ENCODE measurements around the gene FAM118B.
"Not testable (repeated sequence)": the region's sequence is repeated elsewhere in the genome, so short reads cannot be mapped to it uniquely, and the experiment has no call there.

Gene FAM118B

GRCh38 chr11:126246636-126247035, 35.1 kb downstream of the FAM118B start:
- no peaks in the 10 kb centered on the region for H3F3A ChIP-seq (ENCODE audit: insufficient read depth)
- no peaks in the 10 kb centered on the region for H3K9me3 ChIP-seq (ENCODE audit: insufficient read depth, low read length)
- no peak overlapping the region for H3K27ac ChIP-seq (ENCODE audit: low read depth, low read length)
- no peak overlapping the region for H3K4me2 ChIP-seq (ENCODE audit: low read depth, low read length, poor library complexity, severe bottlenecking)
- no peak overlapping the region for H2AFZ ChIP-seq (ENCODE audit: low read depth, low read length, severe bottlenecking)
- TF ChIP-seq, protein P1, sequence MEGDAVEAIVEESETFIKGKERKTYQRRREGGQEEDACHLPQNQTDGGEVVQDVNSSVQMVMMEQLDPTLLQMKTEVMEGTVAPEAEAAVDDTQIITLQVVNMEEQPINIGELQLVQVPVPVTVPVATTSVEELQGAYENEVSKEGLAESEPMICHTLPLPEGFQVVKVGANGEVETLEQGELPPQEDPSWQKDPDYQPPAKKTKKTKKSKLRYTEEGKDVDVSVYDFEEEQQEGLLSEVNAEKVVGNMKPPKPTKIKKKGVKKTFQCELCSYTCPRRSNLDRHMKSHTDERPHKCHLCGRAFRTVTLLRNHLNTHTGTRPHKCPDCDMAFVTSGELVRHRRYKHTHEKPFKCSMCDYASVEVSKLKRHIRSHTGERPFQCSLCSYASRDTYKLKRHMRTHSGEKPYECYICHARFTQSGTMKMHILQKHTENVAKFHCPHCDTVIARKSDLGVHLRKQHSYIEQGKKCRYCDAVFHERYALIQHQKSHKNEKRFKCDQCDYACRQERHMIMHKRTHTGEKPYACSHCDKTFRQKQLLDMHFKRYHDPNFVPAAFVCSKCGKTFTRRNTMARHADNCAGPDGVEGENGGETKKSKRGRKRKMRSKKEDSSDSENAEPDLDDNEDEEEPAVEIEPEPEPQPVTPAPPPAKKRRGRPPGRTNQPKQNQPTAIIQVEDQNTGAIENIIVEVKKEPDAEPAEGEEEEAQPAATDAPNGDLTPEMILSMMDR (IDR thresholded peaks at IDR 0.05; ENCODE audit: insufficient read depth, low read length, poor library complexity, severe bottlenecking) = no peak
- TF ChIP-seq EZH2phosphoT487 (conservative IDR thresholded peaks at IDR 0.05; ENCODE audit: low read length) = no peak
- no peaks in the 10 kb centered on the region for H3K79me2 ChIP-seq (ENCODE audit: insufficient read depth, low read length)
- no peaks in the 10 kb centered on the region for H3K27me3 ChIP-seq (ENCODE audit: low read length)
- H3K9me2 ChIP-seq (replicated peaks; ENCODE audit: insufficient read depth, low read length) = no peaks in the 10 kb centered on the region
- H4K20me1 ChIP-seq (ENCODE audit: low read depth, low read length) = no peaks in the 10 kb centered on the region
- no peaks in the 10 kb centered on the region for H3K36me3 ChIP-seq (ENCODE audit: low read length)
- no peak overlapping the region for H3K4me3 ChIP-seq (ENCODE audit: insufficient read depth, low read length, poor library complexity, severe bottlenecking)
- H3K9ac ChIP-seq (ENCODE audit: low read length) = no peak overlapping the region

- Histone ChIP-seq H3K27ac (ENCODE audit: low read depth, low read length) (no peak overlapping the region), H3K4me2 (ENCODE audit: low read depth, low read length, poor library complexity, severe bottlenecking) (no peak overlapping the region), H3F3A (ENCODE audit: insufficient read depth) (no peaks in the 10 kb centered on the region), H3K79me2 (ENCODE audit: insufficient read depth, low read length) (no peaks in the 10 kb centered on the region), H3K9me2 (replicated peaks; ENCODE audit: insufficient read depth, low read length) (no peaks in the 10 kb centered on the region), H3K9ac (ENCODE audit: low read length) (no peak overlapping the region), H3K36me3 (ENCODE audit: low read length) (no peaks in the 10 kb centered on the region), H3K9me3 (ENCODE audit: insufficient read depth, low read length) (no peaks in the 10 kb centered on the region), H2AFZ (ENCODE audit: low read depth, low read length, severe bottlenecking) (no peak overlapping the region), H3K27me3 (ENCODE audit: low read length) (no peaks in the 10 kb centered on the region), H3K4me3 (ENCODE audit: insufficient read depth, low read length, poor library complexity, severe bottlenecking) (no peak overlapping the region), H4K20me1 (ENCODE audit: low read depth, low read length) (no peaks in the 10 kb centered on the region)
- TF ChIP-seq EZH2phosphoT487 (conservative IDR thresholded peaks at IDR 0.05; ENCODE audit: low read length) = no peak
- TF ChIP-seq, protein P1 (IDR thresholded peaks at IDR 0.05; ENCODE audit: insufficient read depth, low read length, poor library complexity, severe bottlenecking) = no peak
These were observed 41.7 kb downstream of the FAM118B start for GRCh38 chr11:126253265-126253664.

- no peaks in the 10 kb centered on the region for H3F3A ChIP-seq (ENCODE audit: insufficient read depth)
- H3K9me3 ChIP-seq (ENCODE audit: insufficient read depth, low read length) = no peaks in the 10 kb centered on the region
- H3K9me2 ChIP-seq (replicated peaks; ENCODE audit: insufficient read depth, low read length) = no peaks in the 10 kb centered on the region
- no peaks in the 10 kb centered on the region for H3K36me3 ChIP-seq (ENCODE audit: low read length)
- no peaks in the 10 kb centered on the region for H4K20me1 ChIP-seq (ENCODE audit: low read depth, low read length)
- H3K79me2 ChIP-seq (ENCODE audit: insufficient read depth, low read length) = no peaks in the 10 kb centered on the region
- no peak for TF ChIP-seq EZH2phosphoT487 (conservative IDR thresholded peaks at IDR 0.05; ENCODE audit: low read length)
- TF ChIP-seq, protein P1 (IDR thresholded peaks at IDR 0.05; ENCODE audit: insufficient read depth, low read length, poor library complexity, severe bottlenecking) = no peak
- no peak overlapping the region for H3K4me3 ChIP-seq (ENCODE audit: insufficient read depth, low read length, poor library complexity, severe bottlenecking)
- H2AFZ ChIP-seq (ENCODE audit: low read depth, low read length, severe bottlenecking) = no peak overlapping the region
- no peak overlapping the region for H3K9ac ChIP-seq (ENCODE audit: low read length)
- no peak overlapping the region for H3K27ac ChIP-seq (ENCODE audit: low read depth, low read length)
- H3K4me2 ChIP-seq (ENCODE audit: low read depth, low read length, poor library complexity, severe bottlenecking) = no peak overlapping the region
- H3K27me3 ChIP-seq (ENCODE audit: low read length) = no peaks in the 10 kb centered on the region
These were observed 43.2 kb downstream of the FAM118B start for GRCh38 chr11:126254819-126255218.

- not testable (repeated sequence) for H2AFZ ChIP-seq (ENCODE audit: low read depth, low read length, severe bottlenecking); H3K9ac ChIP-seq (ENCODE audit: low read length); H3K9me3 ChIP-seq (ENCODE audit: insufficient read depth, low read length); H3K36me3 ChIP-seq (ENCODE audit: low read length); H3K4me2 ChIP-seq (ENCODE audit: low read depth, low read length, poor library complexity, severe bottlenecking); H3K9me2 ChIP-seq (replicated peaks; ENCODE audit: insufficient read depth, low read length); H3K27ac ChIP-seq (ENCODE audit: low read depth, low read length); H3K79me2 ChIP-seq (ENCODE audit: insufficient read depth, low read length); H3K4me3 ChIP-seq (ENCODE audit: insufficient read depth, low read length, poor library complexity, severe bottlenecking); H3F3A ChIP-seq (ENCODE audit: insufficient read depth); H3K27me3 ChIP-seq (ENCODE audit: low read length); H4K20me1 ChIP-seq (ENCODE audit: low read depth, low read length)
These were observed 43.9 kb downstream of the FAM118B start for GRCh38 chr11:126255507-126255906.

Measured in SU-DHL-6 (cell line).